HG02642 (cell line): ENCODE measurements around the gene PDHB.

Experiments used
- ATAC-seq: cut with Tn5 transposase; IDR thresholded peaks from one replicate; pipeline ENCODE4 v1.9.1; 2021; ENCODE audit warnings: mild to moderate bottlenecking; ENCODE audit not compliant: unreplicated experiment, poor library complexity

Gene PDHB

GRCh38 chr3:58411036-58411435 is 22.6 kb downstream of the PDHB start:
- ATAC-seq: no peak

- no peak for ATAC-seq
Observed at GRCh38 chr3:58409663-58410062, 24.0 kb downstream of the PDHB start.

- ATAC-seq: no peak
Observed at GRCh38 chr3:58408906-58409305, 24.7 kb downstream of the PDHB start.

- no peak for ATAC-seq
Observed at GRCh38 chr3:58404396-58404795, 29.2 kb downstream of the PDHB start.

GRCh38 chr3:58403513-58404109 is 30.0 kb downstream of the PDHB start:
- no peak for ATAC-seq

- ATAC-seq: no peak
Observed at GRCh38 chr3:58398669-58399333, 34.8 kb downstream of the PDHB start.

- ATAC-seq: no peak
Observed at GRCh38 chr3:58394339-58394738, 39.3 kb downstream of the PDHB start.

GRCh38 chr3:58392181-58392580 is 41.5 kb downstream of the PDHB start:
- ATAC-seq: no peak

- no peak for ATAC-seq
Observed at GRCh38 chr3:58391156-58391865, 42.3 kb downstream of the PDHB start.

- ATAC-seq: no peak
Observed at GRCh38 chr3:58388550-58389091, 45.0 kb downstream of the PDHB start.

GRCh38 chr3:58387650-58388546 is 45.7 kb downstream of the PDHB start:
- ATAC-seq: no peak

- no peak for ATAC-seq
Observed at GRCh38 chr3:58386626-58387365, 46.8 kb downstream of the PDHB start.

- no peak for ATAC-seq
Observed at GRCh38 chr3:58384381-58385090, 49.1 kb downstream of the PDHB start.

- no peak for ATAC-seq
Observed at GRCh38 chr3:58383904-58384303, 49.7 kb downstream of the PDHB start.

- no peak for ATAC-seq
Observed at GRCh38 chr3:58383476-58383875, 50.2 kb downstream of the PDHB start.

- ATAC-seq: no peak
Observed at GRCh38 chr3:58379351-58380073, 54.1 kb downstream of the PDHB start.

- ATAC-seq: no peak
Observed at GRCh38 chr3:58377750-58378149, 55.9 kb downstream of the PDHB start.
